ENCODE measurements around the gene PRRG1. TPM values are rescaled to one million over a fixed set of nuclear protein-coding genes. Genes with fewer than 3 reads are reported as not detected.

PRRG1 gene
- total RNA-seq, 1 experiment from 2014 or later: 12.8 TPM

DNA sequence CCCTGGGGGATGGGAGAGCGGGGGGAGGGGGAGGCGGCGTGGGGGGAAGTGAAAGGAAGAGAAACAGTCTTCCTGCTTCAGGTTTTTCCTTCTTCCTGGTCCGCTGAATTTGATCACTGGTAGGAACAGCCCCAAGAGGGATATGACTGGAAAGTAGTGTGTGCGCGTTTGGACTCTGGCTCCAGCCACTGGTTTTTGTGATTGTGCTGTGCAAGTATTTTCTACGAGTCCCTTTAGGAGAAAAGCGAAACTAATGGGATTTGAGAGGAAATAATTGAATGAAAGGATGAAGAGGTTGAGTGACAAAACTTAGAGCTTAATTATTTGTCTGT, 836 bp downstream of the PRRG1 start:
- H3K27me3 ChIP-seq (ENCODE audit: low read length): no peaks in the 10 kb centered on the region
- no TSS peak for BruUV-seq (replicated peaks)
- H3K4me2 ChIP-seq (ENCODE audit: low read length): peak overlapping the region; percentile 99
- peak overlapping the region; percentile 80 for H3K9ac ChIP-seq (ENCODE audit: low read length)
- ChIA-PET POLR2A (ENCODE audit: unreplicated experiment) (no interaction called here), CTCF (no interaction called here)
- no peaks in the 10 kb centered on the region for H3K9me3 ChIP-seq (ENCODE audit: low read length)
- no peak for TF ChIP-seq EZH2phosphoT487 (IDR thresholded peaks at IDR 0.05; ENCODE audit: borderline replicate concordance, low read length)
- no peak for TF ChIP-seq EZH2 (IDR thresholded peaks at IDR 0.05; ENCODE audit: low read length, unreplicated experiment)
- TF ChIP-seq, protein P1, sequence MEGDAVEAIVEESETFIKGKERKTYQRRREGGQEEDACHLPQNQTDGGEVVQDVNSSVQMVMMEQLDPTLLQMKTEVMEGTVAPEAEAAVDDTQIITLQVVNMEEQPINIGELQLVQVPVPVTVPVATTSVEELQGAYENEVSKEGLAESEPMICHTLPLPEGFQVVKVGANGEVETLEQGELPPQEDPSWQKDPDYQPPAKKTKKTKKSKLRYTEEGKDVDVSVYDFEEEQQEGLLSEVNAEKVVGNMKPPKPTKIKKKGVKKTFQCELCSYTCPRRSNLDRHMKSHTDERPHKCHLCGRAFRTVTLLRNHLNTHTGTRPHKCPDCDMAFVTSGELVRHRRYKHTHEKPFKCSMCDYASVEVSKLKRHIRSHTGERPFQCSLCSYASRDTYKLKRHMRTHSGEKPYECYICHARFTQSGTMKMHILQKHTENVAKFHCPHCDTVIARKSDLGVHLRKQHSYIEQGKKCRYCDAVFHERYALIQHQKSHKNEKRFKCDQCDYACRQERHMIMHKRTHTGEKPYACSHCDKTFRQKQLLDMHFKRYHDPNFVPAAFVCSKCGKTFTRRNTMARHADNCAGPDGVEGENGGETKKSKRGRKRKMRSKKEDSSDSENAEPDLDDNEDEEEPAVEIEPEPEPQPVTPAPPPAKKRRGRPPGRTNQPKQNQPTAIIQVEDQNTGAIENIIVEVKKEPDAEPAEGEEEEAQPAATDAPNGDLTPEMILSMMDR (conservative IDR thresholded peaks at IDR 0.05; ENCODE audit: low read depth, low read length): no peak
- peak overlapping the region; percentile 41 for H3K27ac ChIP-seq (ENCODE audit: low read length)
- intact Hi-C loops (cut with micrococcal nuclease): loop anchor here (10.0 kb wide), 1 partner anchor 85 kb away; no protein-coding TSS in a partner anchor
- peaks cover 47% of the 10 kb centered on the region for H3K79me2 ChIP-seq (ENCODE audit: low read length)
- peaks cover 9% of the 10 kb centered on the region for H3K4me1 ChIP-seq (ENCODE audit: insufficient read depth, low read length)
- ATAC-seq (peak; percentile 46), DNase-seq (peak; percentile 39)
- peak overlapping the region; percentile 98 for H3K4me3 ChIP-seq (ENCODE audit: low read length)
- peak overlapping the region; percentile 95 for H2AFZ ChIP-seq (ENCODE audit: low read length)
- no peaks in the 10 kb centered on the region for H3F3A ChIP-seq (ENCODE audit: low read length, unreplicated experiment)
- no peaks in the 10 kb centered on the region for H3K9me2 ChIP-seq (replicated peaks; ENCODE audit: low read length)
- peaks cover 9% of the 10 kb centered on the region; the same call in 1 of the 2 replicates for H4K20me1 ChIP-seq (ENCODE audit: low read length)
- H3K36me3 ChIP-seq (ENCODE audit: low read depth, low read length): no peaks in the 10 kb centered on the region

DNA sequence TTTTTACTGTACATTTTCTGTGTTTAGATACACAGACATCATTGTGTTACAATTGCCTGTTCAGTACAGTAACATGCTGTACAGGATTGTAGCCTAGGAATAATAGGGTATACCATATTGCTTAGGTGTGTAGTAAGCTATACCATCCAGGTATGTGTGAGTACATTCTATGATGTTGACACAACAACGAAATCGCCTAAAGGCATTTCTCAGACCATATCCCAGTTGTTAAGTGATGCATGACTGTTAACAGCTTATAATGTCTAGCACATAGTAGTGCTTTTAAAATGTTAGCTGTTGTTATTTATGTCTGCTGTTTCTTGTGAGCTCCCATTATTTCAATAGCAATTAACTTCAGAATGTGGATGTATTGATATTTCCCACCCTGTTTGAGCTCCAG, 4.5 kb downstream of the PRRG1 start:
- peak; percentile 31 for DNase-seq

DNA sequence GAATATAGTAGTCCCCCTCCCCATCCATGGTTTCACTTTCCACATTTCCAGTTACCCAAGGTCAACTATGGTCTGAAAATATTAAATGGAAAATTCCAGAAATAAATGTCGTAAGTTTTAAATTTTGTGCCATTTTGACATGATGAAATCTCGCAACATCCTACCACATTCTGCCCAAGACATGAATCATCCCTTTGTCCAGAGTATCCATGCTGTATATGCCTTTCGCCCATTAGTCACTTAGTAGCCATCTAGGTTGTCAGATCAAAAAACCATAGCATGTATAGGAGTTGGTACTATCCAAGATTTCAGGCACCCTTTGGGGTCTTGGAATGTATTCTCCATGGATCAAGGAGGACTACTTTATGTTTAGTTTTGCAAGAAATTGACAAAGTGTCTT, 8.3 kb downstream of the PRRG1 start:
- Histone ChIP-seq H3K79me2 (ENCODE audit: low read length) (peaks cover 88% of the 10 kb centered on the region), H3K4me2 (ENCODE audit: low read length) (no peak overlapping the region)
- intact Hi-C loops (cut with micrococcal nuclease): loop anchor here (10.0 kb wide), 1 partner anchor 77 kb away; no protein-coding TSS in a partner anchor

More for the DNA sequence above, 4.5 kb downstream of the PRRG1 start:
- Histone ChIP-seq H4K20me1 (ENCODE audit: low read length) (peaks cover 9% of the 10 kb centered on the region; the same call in 1 of the 2 replicates), H3K9ac (ENCODE audit: low read length) (no peak overlapping the region), H2AFZ (ENCODE audit: low read length) (no peak overlapping the region), H3F3A (ENCODE audit: low read length, unreplicated experiment) (no peaks in the 10 kb centered on the region), H3K27ac (ENCODE audit: low read length) (no peak overlapping the region), H3K9me3 (ENCODE audit: low read length) (no peaks in the 10 kb centered on the region), H3K4me2 (ENCODE audit: low read length) (no peak overlapping the region), H3K36me3 (ENCODE audit: low read depth, low read length) (no peaks in the 10 kb centered on the region), H3K4me3 (ENCODE audit: low read length) (no peak overlapping the region), H3K9me2 (replicated peaks; ENCODE audit: low read length) (no peaks in the 10 kb centered on the region), H3K27me3 (ENCODE audit: low read length) (no peaks in the 10 kb centered on the region), H3K79me2 (ENCODE audit: low read length) (peaks cover 82% of the 10 kb centered on the region), H3K4me1 (ENCODE audit: insufficient read depth, low read length) (peaks cover 4% of the 10 kb centered on the region)
- no peak for ATAC-seq
- TF ChIP-seq, protein P1 (conservative IDR thresholded peaks at IDR 0.05; ENCODE audit: low read depth, low read length): no peak
- no peak for TF ChIP-seq EZH2 (IDR thresholded peaks at IDR 0.05; ENCODE audit: low read length, unreplicated experiment)
- no peak for TF ChIP-seq EZH2phosphoT487 (IDR thresholded peaks at IDR 0.05; ENCODE audit: borderline replicate concordance, low read length)
- CTCF ChIA-PET: no interaction called here
- POLR2A ChIA-PET (ENCODE audit: unreplicated experiment): no interaction called here
- no TSS peak for BruUV-seq (replicated peaks)
- intact Hi-C loops (cut with micrococcal nuclease): loop anchor here (10.0 kb wide), 1 partner anchor 81 kb away; no protein-coding TSS in a partner anchor

More for the DNA sequence above, 8.3 kb downstream of the PRRG1 start:
- no peak for TF ChIP-seq EZH2 (IDR thresholded peaks at IDR 0.05; ENCODE audit: low read length, unreplicated experiment)
- TF ChIP-seq EZH2phosphoT487 (IDR thresholded peaks at IDR 0.05; ENCODE audit: borderline replicate concordance, low read length): no peak
- H3K9me3 ChIP-seq (ENCODE audit: low read length): no peaks in the 10 kb centered on the region
- no peak for ATAC-seq
- BruUV-seq (replicated peaks): no TSS peak
- H3K36me3 ChIP-seq (ENCODE audit: low read depth, low read length): no peaks in the 10 kb centered on the region
- no peak for DNase-seq
- no peak overlapping the region for H3K4me3 ChIP-seq (ENCODE audit: low read length)
- no peak overlapping the region for H3K9ac ChIP-seq (ENCODE audit: low read length)
- no peaks in the 10 kb centered on the region for H3K9me2 ChIP-seq (replicated peaks; ENCODE audit: low read length)
- no peaks in the 10 kb centered on the region for H3K27me3 ChIP-seq (ENCODE audit: low read length)
- no peak overlapping the region for H3K27ac ChIP-seq (ENCODE audit: low read length)
- ChIA-PET POLR2A (ENCODE audit: unreplicated experiment) (no interaction called here), CTCF (no interaction called here)
- no peaks in the 10 kb centered on the region for H3F3A ChIP-seq (ENCODE audit: low read length, unreplicated experiment)
- no peak overlapping the region for H2AFZ ChIP-seq (ENCODE audit: low read length)
- no peaks in the 10 kb centered on the region; the same call in 1 of the 2 replicates for H3K4me1 ChIP-seq (ENCODE audit: insufficient read depth, low read length)
- H4K20me1 ChIP-seq (ENCODE audit: low read length): 0 out of 2 replicates have a peak, but pooled peaks cover 1% of the 10 kb centered on the region

All from PC-3 (cell line).